B cell (primary cell): ENCODE measurements around the gene TRPC4AP. TPM values are rescaled to one million over a fixed set of nuclear protein-coding genes. Genes with fewer than 3 reads are reported as not detected.

Source experiments
- ATAC-seq: fragments of 200-7000 bp; cut with Tn5 transposase; one replicate; pipeline ENCODE4 v1.10.0; 2021; ENCODE audit warnings: low read depth, mild to moderate bottlenecking, moderate number of reproducible peaks, moderate library complexity
- CTCF ChIA-PET: fragments of 350-600 bp; sonication (Branson Sonifier 250); formaldehyde crosslinking; loops from one replicate; lab custom pipeline; 2021; ENCODE audit warnings: antibody characterized with exemption, inconsistent platforms; lab: Charles Lee
- POLR2A ChIA-PET: fragments of 350-600 bp; sonication (Branson Sonifier 250); formaldehyde crosslinking; loops from one replicate; lab custom pipeline; 2021; ENCODE audit warnings: antibody characterized with exemption; lab: Charles Lee
- DNase-seq: peaks from one replicate; pipeline ENCODE4 v3.0.0; 2013
- H2AFZ ChIP-seq: 2 replicates; pipeline ENCODE4 v1.6.1; 2012; ENCODE audit warnings: mild to moderate bottlenecking, low read depth, low read length; ENCODE audit not compliant: insufficient read depth, poor library complexity, severe bottlenecking
- H3K27ac ChIP-seq, 2 donors: 1 replicate in 1 of 2; 2 replicates in 1 of 2; pipeline ENCODE4 v1.5.1; 2012 to 2013; ENCODE audit warnings: low read length in 2 of 2, mild to moderate bottlenecking in 2 of 2, moderate library complexity in 1 of 2
- H3K27me3 ChIP-seq, 4 experiments: fragments of 200-600 bp in 1 of 4; sonication (generic) in 1 of 4; replicated peaks in 1 of 4; 1 replicate in 2 of 4; 2 replicates in 2 of 4; pipeline versions ENCODE4 v1.6.1 to v1.7.0; 2013 to 2016; ENCODE audit warnings: low read length in 3 of 4, mild to moderate bottlenecking in 2 of 4, mixed read lengths in 1 of 4, moderate library complexity in 1 of 4; ENCODE audit not compliant: insufficient read depth in 4 of 4, control insufficient read depth in 3 of 4; ENCODE audit errors: control extremely low read depth in 1 of 4
- H3K36me3 ChIP-seq, 2 experiments: replicated peaks in 1 of 2; 1 replicate in 1 of 2; 2 replicates in 1 of 2; pipeline versions ENCODE4 v1.6.1 to v1.7.1; 2013; ENCODE audit warnings: low read length in 1 of 2; ENCODE audit not compliant: insufficient read depth in 2 of 2, control insufficient read depth in 1 of 2; ENCODE audit errors: control extremely low read depth in 1 of 2, extremely low read depth in 1 of 2
- H3K4me1 ChIP-seq, 2 donors: fragments of 200-600 bp in 1 of 2; sonication (generic) in 1 of 2; 1 replicate in 1 of 2; 2 replicates in 1 of 2; pipeline versions ENCODE4 v1.5.1 to v1.6.1; 2013 to 2017; ENCODE audit warnings: low read length in 2 of 2; ENCODE audit not compliant: control insufficient read depth in 2 of 2, insufficient read depth in 2 of 2
- H3K4me2 ChIP-seq: replicated peaks from 2 replicates; pipeline ENCODE3; 2012; ENCODE audit warnings: mild to moderate bottlenecking, low read depth, low read length; ENCODE audit not compliant: poor library complexity, severe bottlenecking
- H3K4me3 ChIP-seq, 5 experiments: fragments of 200-600 bp in 1 of 5; sonication (generic) in 1 of 5; 1 replicate in 3 of 5; 2 replicates in 2 of 5; pipeline versions ENCODE4 v1.5.1 to v1.7.0; 2011 to 2016; ENCODE audit warnings: low read length in 4 of 5, mild to moderate bottlenecking in 4 of 5, low read depth in 2 of 5, control low read depth in 1 of 5, moderate library complexity in 1 of 5; ENCODE audit not compliant: insufficient read depth in 1 of 5; ENCODE audit errors: control extremely low read depth in 1 of 5, extremely low read depth in 1 of 5
- H3K79me2 ChIP-seq: fragments of 200-600 bp; sonication (generic); one replicate; pipeline ENCODE4 v1.6.0; 2016; ENCODE audit warnings: low read length; ENCODE audit not compliant: control insufficient read depth, insufficient read depth
- H3K9ac ChIP-seq: fragments of 200-600 bp; sonication (generic); 2 replicates; pipeline ENCODE4 v1.6.1; 2017; ENCODE audit warnings: mild to moderate bottlenecking, low read length, moderate library complexity
- H3K9me3 ChIP-seq, 3 donors: one replicate each; pipeline versions ENCODE4 v1.6.1 to v1.7.1; 2013; ENCODE audit warnings: low read length in 2 of 3; ENCODE audit not compliant: control insufficient read depth in 2 of 3, insufficient read depth in 1 of 3; ENCODE audit errors: control extremely low read depth in 1 of 3
- H4K20me1 ChIP-seq: 2 replicates; pipeline ENCODE4 v1.6.0; 2012; ENCODE audit warnings: mild to moderate bottlenecking, low read length; ENCODE audit not compliant: insufficient read depth, control insufficient read depth, poor library complexity, severe bottlenecking
- H3K27ac Mint-ChIP-seq: one replicate; pipeline ENCODE4 v1.8.0; 2021; ENCODE audit warnings: mixed read lengths
- H3K27me3 Mint-ChIP-seq: one replicate; pipeline ENCODE4 v1.8.0; 2021; ENCODE audit warnings: mixed read lengths
- H3K4me1 Mint-ChIP-seq: one replicate; pipeline ENCODE4 v1.8.0; 2021; ENCODE audit warnings: mixed read lengths
- H3K4me3 Mint-ChIP-seq: one replicate; pipeline ENCODE4 v1.8.0; 2021; ENCODE audit warnings: mixed read lengths
- H3K9me3 Mint-ChIP-seq: one replicate; pipeline ENCODE4 v1.8.0; 2022; ENCODE audit warnings: mixed read lengths; ENCODE audit not compliant: insufficient read depth
- CTCF ChIP-seq: fragments of 200-600 bp; IDR thresholded peaks from one replicate; pipeline ENCODE4 v1.8.0; 2022; ENCODE audit warnings: antibody characterized with exemption, mild to moderate bottlenecking
- EZH2 ChIP-seq: IDR thresholded peaks from 2 replicates; pipeline ENCODE4 v1.6.1; 2012; ENCODE audit warnings: borderline replicate concordance, low read depth, mild to moderate bottlenecking, moderate library complexity, low read length; ENCODE audit not compliant: insufficient read depth, poor library complexity, severe bottlenecking
- whole genome bisulfite sequencing: methylation state at CpG from one replicate; pipeline ENCODE4 v1.1.5; 2013; ENCODE audit warnings: missing lambda C conversion rate; ENCODE audit not compliant: insufficient coverage; 5-methylcytosine and 5-hydroxymethylcytosine counted together
- intact Hi-C: fragments of 100-400 bp; cut with micrococcal nuclease; formaldehyde crosslinking; loops from one replicate; pipeline ENCODE4 v1.10.0; 2022
- polyA plus RNA-seq: library from polyadenylated mRNA; depleted of rRNA; stranded (reverse); fragments of >200 nt; gene quantifications from 2 replicates; pipeline ENCODE4 v1.2.3, GENCODE V29; 2012
- total RNA-seq, 2 donors: library from RNA; stranded (reverse); fragments of 120-200 nt in 1 of 2; gene quantifications; 1 replicate in 1 of 2; 2 replicates in 1 of 2; pipeline versions ENCODE4 v1.2.3 to v1.2.4, GENCODE V29; 2013 to 2022

Gene TRPC4AP
- total and polyA plus RNA-seq, 2 donors (not counting 1 experiment from before 2014, with no cell fraction given), result 62.5 to 73.2 TPM

- POLR2A ChIA-PET, result no interaction called here
- peaks cover 2 to 97% of the 10 kb centered on the region in 2 experiments for H3K36me3 ChIP-seq
- H3K4me3 Mint-ChIP-seq, result no peak overlapping the region
- no peaks in the 10 kb centered on the region for H3K9me3 Mint-ChIP-seq
- no peak overlapping the region for H3K27ac ChIP-seq
- 99% methylated on average over 9 of the region's 14 CpGs for WGBS
- H2AFZ ChIP-seq, result no peak overlapping the region
- DNase-seq (no peak), ATAC-seq (no peak)
- no peaks in the 10 kb centered on the region for H3K9me3 ChIP-seq
- H3K27ac Mint-ChIP-seq, result no peak overlapping the region
- H3K4me3 ChIP-seq, result no peak overlapping the region
- H3K79me2 ChIP-seq, result no peaks in the 10 kb centered on the region
- no peak overlapping the region for H3K9ac ChIP-seq
- no peaks in the 10 kb centered on the region for H3K27me3 Mint-ChIP-seq
- H4K20me1 ChIP-seq, result no peaks in the 10 kb centered on the region
- TF ChIP-seq CTCF (no peak), EZH2 (no peak)
- CTCF ChIA-PET, result no interaction called here
- no peaks in the 10 kb centered on the region for H3K27me3 ChIP-seq
- no peaks in the 10 kb centered on the region for H3K4me1 ChIP-seq
- H3K4me1 Mint-ChIP-seq, result no peaks in the 10 kb centered on the region
- intact Hi-C loops, result no loop called here
- no peak overlapping the region for H3K4me2 ChIP-seq
Observed at GRCh38 chr20:35008411-35009342, 83.9 kb downstream of the TRPC4AP start.

GRCh38 chr20:35007891-35008290, 84.7 kb downstream of the TRPC4AP start:
- no peaks in the 10 kb centered on the region for H4K20me1 ChIP-seq
- no peak for DNase-seq
- no peak overlapping the region for H3K4me2 ChIP-seq
- H3K4me3 ChIP-seq, result no peak overlapping the region
- H3K4me1 ChIP-seq, result no peaks in the 10 kb centered on the region
- Mint-ChIP-seq H3K4me1 (no peaks in the 10 kb centered on the region), H3K9me3 (no peaks in the 10 kb centered on the region), H3K27ac (peak overlapping the region; percentile 50), H3K27me3 (no peaks in the 10 kb centered on the region), H3K4me3 (no peak overlapping the region)
- H2AFZ ChIP-seq, result no peak overlapping the region
- TF ChIP-seq EZH2 (no peak), CTCF (no peak)
- CTCF ChIA-PET, result no interaction called here
- 97% methylated on average over 12 of the region's 12 CpGs for WGBS
- ATAC-seq, result no peak
- no peaks in the 10 kb centered on the region for H3K27me3 ChIP-seq
- no peaks in the 10 kb centered on the region for H3K79me2 ChIP-seq
- POLR2A ChIA-PET, result no interaction called here
- H3K9ac ChIP-seq, result no peak overlapping the region
- peaks cover 2 to 97% of the 10 kb centered on the region in 2 experiments for H3K36me3 ChIP-seq
- intact Hi-C loops, result no loop called here
- H3K9me3 ChIP-seq, result no peaks in the 10 kb centered on the region
- no peak overlapping the region for H3K27ac ChIP-seq
